ENCODE results near the gene PDPK1.
A peak's percentile ranks its signal among the peaks of the same experiment; 100 is the strongest.

Gene PDPK1

GRCh38 chr16:2507052-2507659 lies 30.7 kb upstream of the PDPK1 start:
- DNase-seq (ENCODE audit: low spot score) = peak; percentile 82

DNA sequence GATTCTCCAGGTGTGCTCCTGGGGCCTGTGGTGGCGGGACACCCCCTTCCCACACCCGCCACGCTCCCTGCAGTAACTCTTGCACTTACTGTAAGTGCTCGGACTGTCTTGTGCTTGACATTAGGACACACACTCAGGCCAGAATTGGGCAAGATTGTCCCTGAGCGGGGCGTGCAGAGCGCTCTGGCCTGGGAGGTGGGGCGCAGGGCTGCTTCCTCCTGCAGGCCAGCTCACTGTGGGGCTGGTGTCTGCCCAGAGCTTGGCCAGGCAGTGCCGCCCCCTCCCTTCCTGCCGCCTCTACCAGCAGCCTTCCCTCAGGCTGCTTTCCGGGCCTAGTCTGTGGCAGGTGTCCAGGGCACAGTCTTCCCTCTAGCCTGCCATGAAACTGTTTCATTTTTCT lies 30.2 kb upstream of the PDPK1 start:
- no peak for DNase-seq (ENCODE audit: low spot score)

DNA sequence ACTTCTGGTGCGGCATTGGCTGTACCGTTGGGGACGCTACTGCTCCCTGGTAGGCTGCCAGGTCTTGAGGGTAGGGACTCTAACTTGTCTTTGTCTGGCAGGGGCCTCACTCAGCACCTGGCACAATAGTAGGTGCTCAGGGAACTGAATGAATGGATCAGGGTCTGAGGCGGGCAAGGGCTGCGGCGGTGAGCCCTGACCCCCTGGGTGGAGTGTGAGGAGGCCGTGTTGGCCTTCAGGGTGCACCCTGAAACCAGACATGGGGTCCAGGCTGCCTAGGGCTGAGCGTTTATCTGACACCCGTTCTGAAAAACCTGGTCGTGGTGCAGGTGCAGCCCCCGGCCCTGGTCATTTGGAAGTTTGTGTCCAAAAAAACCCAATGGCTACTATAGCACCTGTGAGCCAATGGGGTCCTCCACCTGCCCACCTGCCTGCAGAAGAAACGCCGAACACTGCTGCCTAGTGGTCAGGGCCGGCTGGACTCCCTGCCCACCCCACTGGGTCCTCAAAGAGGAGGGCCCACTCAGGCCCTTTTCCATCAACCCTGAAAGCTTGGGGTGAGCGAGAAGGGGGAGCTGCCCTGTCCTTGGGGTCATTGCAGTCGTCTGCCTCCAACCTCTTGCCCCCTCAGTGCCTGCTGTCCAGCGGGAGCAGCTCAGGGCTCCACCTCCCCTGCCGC lies 29.0 kb upstream of the PDPK1 start:
- DNase-seq (ENCODE audit: low spot score) = no peak

DNA sequence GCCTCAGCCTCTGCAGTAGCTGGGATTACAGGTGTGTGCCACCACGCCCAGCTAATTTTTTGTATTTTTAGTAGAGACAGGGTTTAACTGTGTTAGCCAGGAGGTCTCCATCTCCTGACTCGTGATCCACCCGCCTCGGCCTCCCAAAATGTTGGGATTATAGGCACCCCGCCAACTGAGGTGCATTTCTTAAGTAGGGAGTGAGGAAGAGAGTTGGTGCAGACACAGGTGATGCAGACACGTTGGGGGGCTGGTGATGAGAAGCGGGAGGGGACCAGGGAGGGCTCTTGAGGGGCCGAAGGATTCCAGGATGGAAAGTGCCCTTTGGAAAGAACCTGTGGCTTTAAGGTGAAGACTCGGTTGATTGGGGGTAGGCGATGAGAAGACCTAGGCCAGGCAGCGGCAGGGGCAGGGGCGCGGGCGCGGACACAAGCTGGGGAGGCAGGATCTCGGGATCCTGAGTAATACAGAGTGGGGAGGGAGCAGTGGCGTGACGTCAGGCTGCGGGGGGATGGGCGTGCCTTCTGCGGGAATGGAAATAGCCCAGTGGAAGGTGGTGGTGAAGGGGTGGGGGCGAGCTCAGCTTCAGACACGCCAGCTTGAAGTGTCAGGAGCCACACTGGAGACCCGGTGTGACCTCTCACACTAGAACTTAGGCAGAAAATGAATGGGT lies 26.6 kb upstream of the PDPK1 start:
- no peak for DNase-seq (ENCODE audit: low spot score)

- no peak for DNase-seq (ENCODE audit: low spot score)
These were observed 25.7 kb upstream of the PDPK1 start for GRCh38 chr16:2511996-2512734.

GRCh38 chr16:2512735-2513404 lies 25.0 kb upstream of the PDPK1 start:
- DNase-seq (ENCODE audit: low spot score) = peak; percentile 59

DNA sequence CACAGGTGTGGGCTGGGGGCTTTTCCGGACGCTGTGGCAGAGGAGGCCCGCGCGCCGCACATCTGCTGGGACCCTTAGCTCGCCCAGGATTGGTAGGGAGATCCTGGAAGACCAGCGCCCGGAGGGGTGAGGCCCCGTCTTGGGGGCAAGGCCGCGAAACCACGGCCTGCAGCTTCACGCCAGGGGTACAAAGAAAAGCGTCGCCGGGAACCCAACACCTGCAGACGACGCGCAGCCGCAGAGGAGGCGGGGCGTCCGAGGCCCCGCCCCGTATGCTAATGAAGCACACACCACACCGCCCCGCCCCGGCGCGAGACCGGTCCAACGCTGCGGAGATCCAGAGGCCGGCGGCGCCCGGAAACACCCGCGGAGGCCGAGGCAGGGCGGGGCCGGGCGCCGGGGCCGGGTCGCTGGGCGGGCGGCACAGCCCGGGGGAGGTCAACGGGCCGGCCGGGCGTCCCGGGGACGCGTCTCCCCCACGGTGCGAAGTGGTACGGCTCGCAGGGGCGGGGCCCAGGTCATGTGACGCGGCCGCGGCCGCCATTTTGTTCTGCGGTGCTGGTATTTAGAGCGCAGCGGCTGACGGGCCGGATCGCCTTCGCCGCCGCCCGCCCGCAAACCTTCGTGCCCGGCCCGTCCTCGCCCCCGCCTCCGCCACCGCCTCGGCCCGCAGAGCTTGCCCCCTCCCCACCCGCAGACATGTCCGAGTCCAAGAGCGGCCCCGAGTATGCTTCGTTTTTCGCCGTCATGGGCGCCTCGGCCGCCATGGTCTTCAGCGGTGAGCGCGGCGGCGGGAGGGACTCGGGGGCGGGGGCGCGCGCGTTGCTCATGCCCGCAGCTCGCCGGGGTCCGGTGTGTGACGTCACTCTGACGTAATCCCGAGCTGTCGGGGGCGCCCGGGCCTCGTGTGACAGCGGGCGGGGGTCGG lies 24.2 kb upstream of the PDPK1 start, which contains the start of gene ATP6V0C:
TSS of gene ATP6V0C (plus strand) at position 548 of the 928 bp plus-strand sequence. CDS start at position 700, 152 bp downstream.
- DNase-seq (ENCODE audit: low spot score) = peak; percentile 96

GRCh38 chr16:2514333-2515179 lies 23.3 kb upstream of the PDPK1 start:
- DNase-seq (ENCODE audit: low spot score) = peak; percentile 43

DNA sequence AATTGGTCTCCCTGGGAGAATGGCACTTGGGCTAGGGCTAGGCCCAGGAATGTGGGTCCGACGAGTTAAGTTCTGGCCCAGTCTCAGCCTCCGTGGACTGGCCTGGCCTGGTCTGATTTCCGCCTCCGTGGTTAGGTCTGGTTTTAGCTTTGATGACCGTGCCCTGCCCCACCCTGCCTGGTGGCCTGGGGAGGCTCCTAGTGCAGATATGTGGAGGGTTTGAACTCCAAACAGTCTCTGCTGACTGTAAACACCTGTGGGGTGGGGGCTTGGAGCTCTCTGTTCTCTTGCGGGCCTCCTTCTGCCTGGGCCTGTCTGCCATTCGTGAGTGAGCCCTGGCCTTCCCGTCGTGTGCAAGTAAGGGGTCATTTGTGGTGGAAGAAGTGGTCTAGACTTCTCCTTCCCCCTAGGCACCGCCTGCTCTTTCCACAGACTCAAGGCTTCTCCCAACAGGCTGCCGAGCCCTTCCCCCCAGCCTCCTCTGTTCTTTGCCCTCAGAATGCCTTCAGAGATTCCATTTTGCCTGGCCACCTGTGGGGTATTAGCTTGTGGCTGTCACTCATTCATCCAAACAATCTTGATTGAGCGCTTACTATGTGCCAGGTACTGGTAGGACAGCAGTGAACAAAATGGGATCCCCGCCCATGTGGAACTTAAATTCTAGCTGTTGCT lies 22.5 kb upstream of the PDPK1 start:
- DNase-seq (ENCODE audit: low spot score) = no peak

GRCh38 chr16:2516391-2517240 lies 21.2 kb upstream of the PDPK1 start:
- no peak for DNase-seq (ENCODE audit: low spot score)

DNA sequence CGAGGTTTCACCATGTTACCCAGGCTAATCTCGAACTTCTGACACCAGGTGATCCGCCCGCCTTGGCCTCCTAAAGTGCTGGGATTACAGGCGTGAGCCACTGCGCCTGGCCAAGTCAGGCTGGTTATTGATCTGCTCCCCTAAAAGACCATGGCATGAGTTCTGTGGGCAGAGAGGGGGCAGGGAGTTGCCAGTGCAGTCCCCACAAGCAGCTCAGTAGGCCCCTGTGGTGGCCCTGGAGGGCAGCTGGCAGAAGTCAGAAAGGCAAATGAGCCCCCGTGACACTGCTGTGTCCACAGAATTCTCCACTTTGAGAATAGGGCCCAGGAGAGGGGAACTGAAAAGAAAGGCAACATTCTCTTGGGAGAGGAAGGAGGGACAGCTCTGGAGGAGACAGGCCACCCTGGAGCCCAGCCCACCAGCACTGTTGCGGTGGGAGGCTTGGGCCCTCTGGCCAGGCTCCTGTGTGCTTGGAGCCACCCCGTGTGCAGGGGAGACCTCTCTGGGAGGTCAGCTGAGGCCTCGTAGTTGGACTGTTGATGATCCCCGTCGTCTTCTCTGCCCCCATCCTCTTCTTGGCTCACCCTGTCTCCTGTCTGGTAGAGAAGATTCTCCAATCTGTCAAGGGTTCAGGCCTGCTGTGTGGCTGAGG lies 19.7 kb upstream of the PDPK1 start:
- DNase-seq (ENCODE audit: low spot score) = no peak

DNA sequence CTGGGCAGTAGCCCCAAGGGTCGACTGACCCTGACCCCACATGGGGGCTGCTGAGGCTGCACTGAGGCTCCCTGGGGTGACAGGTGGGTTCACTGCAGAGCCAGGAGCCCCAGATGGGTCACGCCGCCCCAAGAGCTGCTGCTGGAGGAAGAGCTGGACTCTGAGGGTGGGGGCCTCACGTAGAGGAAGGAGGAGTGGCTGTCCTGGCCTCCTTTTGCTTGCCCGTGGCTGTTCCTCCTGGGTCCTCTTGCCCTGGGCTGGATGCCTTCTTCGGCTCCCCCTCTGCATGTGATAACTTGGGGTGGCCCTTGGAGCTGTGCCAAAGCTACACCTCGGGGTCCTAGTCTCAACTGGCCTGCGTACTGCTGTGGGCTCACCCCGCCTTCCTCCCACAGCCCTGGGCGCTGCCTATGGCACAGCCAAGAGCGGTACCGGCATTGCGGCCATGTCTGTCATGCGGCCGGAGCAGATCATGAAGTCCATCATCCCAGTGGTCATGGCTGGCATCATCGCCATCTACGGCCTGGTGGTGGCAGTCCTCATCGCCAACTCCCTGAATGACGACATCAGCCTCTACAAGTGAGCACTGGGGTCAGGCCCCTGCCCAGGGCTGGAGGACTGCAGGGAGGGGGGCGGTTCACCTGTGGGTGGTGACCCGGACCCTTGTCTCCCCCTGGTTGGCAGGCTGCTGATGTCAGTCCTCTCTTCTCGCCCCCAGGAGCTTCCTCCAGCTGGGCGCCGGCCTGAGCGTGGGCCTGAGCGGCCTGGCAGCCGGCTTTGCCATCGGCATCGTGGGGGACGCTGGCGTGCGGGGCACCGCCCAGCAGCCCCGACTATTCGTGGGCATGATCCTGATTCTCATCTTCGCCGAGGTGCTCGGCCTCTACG lies 18.8 kb upstream of the PDPK1 start:
- DNase-seq (ENCODE audit: low spot score) = no peak

DNA sequence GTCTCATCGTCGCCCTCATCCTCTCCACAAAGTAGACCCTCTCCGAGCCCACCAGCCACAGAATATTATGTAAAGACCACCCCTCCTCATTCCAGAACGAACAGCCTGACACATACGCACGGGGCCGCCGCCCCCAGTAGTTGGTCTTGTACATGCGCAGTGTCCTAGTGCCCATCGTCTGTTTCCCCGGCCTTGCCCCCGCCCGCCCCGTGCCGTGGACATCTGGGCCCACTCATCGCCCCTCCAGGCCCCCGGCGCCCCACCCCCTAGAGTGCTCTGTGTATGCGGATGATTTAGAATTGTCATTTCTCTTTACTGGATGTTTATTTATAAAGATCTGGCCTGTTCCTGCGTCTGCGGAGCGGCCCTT lies 18.1 kb upstream of the PDPK1 start:
- DNase-seq (ENCODE audit: low spot score) = no peak

- DNase-seq (ENCODE audit: low spot score) = peak; percentile 92
These were observed 17.6 kb upstream of the PDPK1 start, which contains the start of gene AMDHD2 for GRCh38 chr16:2520097-2520783. Gene AMDHD2 (plus strand): TSS chr16:2520371. CDS start chr16:2520459, 88 bp downstream.

- peak; percentile 77 for DNase-seq (ENCODE audit: low spot score)
These were observed 16.9 kb upstream of the PDPK1 start for GRCh38 chr16:2520784-2521531.
